ENCODE measurements around the gene IPO11.
"Not testable (repeated sequence)": the region's sequence is repeated elsewhere in the genome, so short reads cannot be mapped to it uniquely, and the experiment has no call there.

Gene IPO11

DNA sequence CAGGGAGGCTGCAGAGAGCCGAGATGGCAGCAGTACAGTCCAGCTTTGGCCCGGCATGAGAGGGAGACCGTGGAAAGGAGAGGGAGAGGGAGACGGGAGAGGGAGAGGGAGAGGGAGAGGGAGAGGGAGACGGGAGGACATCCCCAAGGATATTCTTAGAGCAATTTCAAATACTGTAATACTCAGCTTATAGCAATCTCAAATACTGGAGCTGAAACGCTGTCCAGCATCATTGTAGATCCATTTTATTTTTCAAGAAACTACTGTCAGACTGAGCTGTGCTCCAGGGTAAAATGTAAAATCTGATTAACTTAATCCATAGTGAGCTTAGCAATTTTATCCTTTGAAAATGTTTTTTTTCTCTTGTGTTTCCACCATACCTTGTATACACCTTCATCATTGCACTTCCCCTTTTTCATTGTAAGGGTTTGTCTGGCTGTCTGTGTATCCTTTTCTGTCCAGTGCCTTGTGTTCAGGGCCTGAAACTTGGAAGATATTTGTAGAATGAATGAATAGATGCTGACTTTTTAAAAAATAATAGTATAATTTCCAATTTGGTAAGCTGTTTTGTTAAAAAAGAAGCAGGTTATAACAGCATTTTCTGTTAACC, 102.1 kb downstream of the IPO11 start:
- no peak for DNase-seq (ENCODE audit: low read depth)

DNA sequence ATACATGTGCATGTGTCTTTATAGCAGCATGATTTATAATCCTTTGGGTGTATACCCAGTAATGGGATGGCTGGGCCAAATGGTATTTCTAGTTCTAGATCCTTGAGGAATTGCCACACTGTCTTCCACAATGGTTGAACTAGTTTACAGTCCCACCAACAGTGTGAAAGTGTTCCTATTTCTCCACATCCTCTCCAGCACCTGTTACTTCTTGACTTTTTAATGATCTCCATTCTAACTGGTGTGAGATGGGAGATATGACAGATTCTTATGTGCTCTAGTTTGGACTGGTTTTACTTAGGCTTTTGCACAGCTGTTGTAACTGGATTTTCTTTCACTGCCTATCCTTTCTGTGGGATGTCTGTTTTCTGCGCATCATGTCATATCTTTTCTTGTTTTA, 108.2 kb downstream of the IPO11 start:
- not testable (repeated sequence) for DNase-seq (ENCODE audit: low read depth)

GRCh38 chr5:62521319-62521718, 108.8 kb downstream of the IPO11 start:
- DNase-seq (ENCODE audit: low read depth): no peak

DNA sequence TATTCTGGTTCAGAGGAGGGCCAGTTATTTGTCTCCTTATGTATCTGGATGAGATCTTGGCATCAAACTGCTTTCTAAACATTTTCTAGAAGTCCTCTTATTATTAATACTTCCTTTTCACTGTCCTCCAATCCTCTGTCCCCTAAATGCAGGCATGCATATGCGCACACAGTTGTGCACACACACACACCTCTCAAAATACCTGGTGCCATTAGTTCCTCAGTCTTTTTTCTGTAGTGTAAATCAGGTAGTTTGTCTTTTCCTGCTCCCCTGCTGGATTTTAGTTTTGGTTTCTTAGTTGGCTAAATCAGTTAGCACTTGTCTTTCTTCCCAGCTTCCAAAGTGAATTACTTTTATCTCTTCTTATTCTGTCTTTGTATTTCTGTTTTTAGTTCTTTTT, 110.2 kb downstream of the IPO11 start:
- DNase-seq (ENCODE audit: low read depth): no peak

- no peak for DNase-seq (ENCODE audit: low read depth)
Measured at GRCh38 chr5:62533597-62533996, 121.0 kb downstream of the IPO11 start.

- DNase-seq (ENCODE audit: low read depth): no peak
Measured at GRCh38 chr5:62534461-62535236, 122.1 kb downstream of the IPO11 start.

DNA sequence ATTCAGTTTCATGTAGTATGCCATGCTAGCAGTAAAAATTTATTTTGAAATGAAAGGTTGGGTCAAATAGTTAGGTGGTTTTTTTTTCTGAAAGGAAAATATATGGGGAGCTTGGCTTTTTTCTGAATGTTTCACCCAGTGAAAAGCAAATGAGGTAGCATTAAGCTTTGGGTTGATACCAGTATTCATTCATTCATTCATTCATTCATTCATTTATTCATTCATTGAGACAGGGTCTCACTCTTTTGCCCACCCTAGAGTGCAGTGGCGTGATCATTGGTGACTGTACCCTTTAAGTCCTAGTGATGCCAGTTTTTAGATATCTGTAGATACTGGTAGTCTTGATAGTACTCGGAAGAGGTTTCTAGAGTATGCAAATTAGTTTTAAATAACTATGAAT, 123.7 kb downstream of the IPO11 start:
- no peak for DNase-seq (ENCODE audit: low read depth)

- no peak for DNase-seq (ENCODE audit: low read depth)
Measured at GRCh38 chr5:62536783-62537182, 124.2 kb downstream of the IPO11 start.

- DNase-seq (ENCODE audit: low read depth): no peak
Measured at GRCh38 chr5:62538017-62538942, 125.7 kb downstream of the IPO11 start.

- no peak for DNase-seq (ENCODE audit: low read depth)
Measured at GRCh38 chr5:62542720-62543119, 130.2 kb downstream of the IPO11 start.

DNA sequence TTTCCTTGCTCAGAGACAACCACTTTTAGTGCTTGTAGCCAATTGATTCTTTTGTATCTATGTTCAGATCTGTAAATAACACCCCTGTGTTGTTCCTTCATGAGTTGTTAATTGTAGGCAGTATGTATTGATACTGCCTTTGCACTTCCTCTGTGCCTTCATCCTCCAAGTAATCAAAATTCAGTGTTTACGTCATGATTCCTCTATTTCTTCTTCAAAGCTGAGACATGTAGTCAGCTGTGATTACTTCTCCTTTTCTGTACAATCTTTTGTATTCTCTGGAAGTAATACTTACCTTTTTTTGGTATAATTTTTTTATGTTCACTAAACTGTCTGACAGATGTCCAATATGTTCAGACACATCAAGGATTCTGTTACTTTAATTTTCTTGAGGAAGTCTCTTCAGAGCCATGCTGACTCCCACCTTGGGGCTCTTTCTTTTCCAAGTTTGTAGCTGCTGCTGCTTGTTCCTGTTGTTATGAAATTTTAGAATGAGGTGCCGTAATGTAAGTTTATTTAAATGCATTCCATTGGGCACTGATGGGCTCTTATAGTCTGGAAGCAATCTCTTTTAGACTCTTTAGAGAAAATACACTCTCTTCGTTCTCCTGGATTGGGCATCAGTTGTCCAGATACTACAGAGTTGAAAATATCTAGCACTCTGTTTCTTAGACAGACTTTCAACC, 135.5 kb downstream of the IPO11 start:
- DNase-seq (ENCODE audit: low read depth): no peak

DNA sequence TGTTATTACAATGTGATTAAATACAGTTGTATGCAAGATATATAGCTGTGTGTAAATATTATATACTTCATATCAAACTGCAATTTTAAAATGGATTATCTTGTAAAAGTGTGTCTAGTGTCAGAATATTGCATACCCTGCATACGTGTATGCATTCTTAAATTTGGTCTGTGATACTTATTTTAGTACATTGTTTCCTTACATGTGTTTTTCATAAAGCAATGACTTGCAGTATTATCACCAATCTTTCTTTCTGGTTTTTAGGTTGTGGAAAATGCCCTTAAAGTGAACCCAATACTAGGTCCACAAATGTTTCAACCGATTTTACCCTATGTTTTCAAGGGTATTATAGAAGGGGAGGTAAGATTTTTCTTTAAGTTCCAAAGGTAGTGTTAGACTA, 137.5 kb downstream of the IPO11 start:
- DNase-seq (ENCODE audit: low read depth): no peak

GRCh38 chr5:62555930-62556329, 143.4 kb downstream of the IPO11 start:
- no peak for DNase-seq (ENCODE audit: low read depth)

GRCh38 chr5:62558941-62559340, 146.4 kb downstream of the IPO11 start:
- DNase-seq (ENCODE audit: low read depth): no peak

- no peak for DNase-seq (ENCODE audit: low read depth)
Measured at GRCh38 chr5:62560786-62561185, 148.2 kb downstream of the IPO11 start.

- DNase-seq (ENCODE audit: low read depth): no peak
Measured at GRCh38 chr5:62561896-62562295, 149.3 kb downstream of the IPO11 start.

GRCh38 chr5:62562867-62563266, 150.3 kb downstream of the IPO11 start:
- DNase-seq (ENCODE audit: low read depth): no peak

DNA sequence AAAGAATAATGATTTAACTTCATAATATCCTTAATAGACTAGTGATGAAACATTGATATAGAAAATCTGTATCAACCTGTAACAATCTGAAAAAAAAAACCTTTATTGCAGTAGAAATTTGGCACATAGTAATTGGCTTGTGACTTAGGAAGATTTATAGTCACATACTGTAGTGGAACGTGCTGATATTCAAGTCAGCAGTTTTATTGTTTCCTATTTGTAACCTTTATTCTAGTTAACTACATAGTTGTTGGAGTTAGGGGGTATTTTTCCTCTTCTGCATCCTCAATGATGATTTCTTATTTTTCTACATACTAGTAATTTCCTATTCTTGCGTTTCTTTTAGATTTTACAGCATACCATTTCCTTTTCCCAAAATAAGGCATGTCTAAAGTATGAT, 151.5 kb downstream of the IPO11 start:
- no peak for DNase-seq (ENCODE audit: low read depth)

DNA sequence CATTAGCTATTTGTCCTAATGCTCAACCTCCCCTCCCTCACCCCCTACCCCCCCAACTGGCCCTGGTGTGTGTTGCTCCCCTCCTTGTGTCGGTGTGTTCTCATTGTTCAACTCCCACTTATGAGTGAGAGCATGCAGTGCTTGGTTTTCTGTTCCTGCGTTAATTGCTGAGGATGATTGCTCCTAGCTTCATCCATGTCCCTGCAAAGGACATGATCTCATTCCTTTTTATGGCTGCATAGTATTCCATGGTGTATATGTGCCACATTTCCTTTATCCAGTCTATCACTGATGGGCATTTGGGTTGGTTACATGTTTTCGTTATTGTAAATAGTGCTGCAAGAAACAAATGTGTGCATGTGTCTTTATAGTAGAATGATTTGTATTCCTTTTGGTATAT, 153.2 kb downstream of the IPO11 start:
- DNase-seq (ENCODE audit: low read depth): not testable (repeated sequence)

DNA sequence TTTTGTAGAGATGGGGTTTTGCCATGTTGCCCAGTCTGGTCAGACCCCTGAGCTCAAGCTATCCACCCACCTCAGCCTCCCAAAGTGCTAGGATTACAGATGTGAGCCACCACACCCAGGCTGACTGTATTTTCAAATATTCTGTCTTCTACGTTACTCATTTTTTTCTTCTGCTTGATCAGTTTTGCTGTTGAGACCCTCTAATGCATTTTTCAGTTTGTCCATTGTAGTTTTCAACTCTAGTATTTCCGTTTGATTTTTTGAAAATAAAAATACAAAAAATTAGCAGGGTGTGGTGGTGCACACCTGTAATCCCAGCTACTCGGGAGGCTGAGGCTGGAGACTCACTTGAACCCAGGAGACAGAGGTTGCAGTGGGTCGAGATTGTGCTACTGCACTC, 155.6 kb downstream of the IPO11 start:
- DNase-seq (ENCODE audit: low read depth): no peak

GRCh38 chr5:62568800-62569432, 156.4 kb downstream of the IPO11 start:
- DNase-seq (ENCODE audit: low read depth): no peak

GRCh38 chr5:62569470-62569869, 156.9 kb downstream of the IPO11 start:
- DNase-seq (ENCODE audit: low read depth): no peak
